Measurements from ENCODE around the gene FGG.

Gene FGG

GRCh38 chr4:154585369-154586018 is 27.0 kb downstream of the FGG start:
- no peak for DNase-seq

- DNase-seq = no peak
Observed at GRCh38 chr4:154584259-154584658, 28.2 kb downstream of the FGG start.

DNA sequence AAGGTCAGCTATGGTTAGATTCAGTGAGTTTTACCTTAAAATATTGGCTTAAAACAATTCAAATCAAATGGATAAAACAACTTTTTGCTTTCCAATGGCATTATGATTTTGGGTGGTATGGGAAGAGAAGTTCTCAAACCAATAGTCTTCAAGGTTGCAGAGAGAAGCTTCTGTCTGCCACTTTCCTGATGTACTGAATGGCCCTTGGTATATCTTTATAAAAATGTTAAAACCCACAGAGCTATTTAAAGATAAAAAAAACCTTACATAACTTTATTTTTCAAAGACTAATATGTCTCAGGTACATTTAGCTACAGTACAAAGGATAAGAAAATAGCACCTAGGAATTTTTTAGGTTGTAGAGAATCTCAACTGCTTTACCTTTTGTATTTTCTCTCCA is 28.8 kb downstream of the FGG start:
- DNase-seq = no peak

GRCh38 chr4:154583230-154583629 is 29.2 kb downstream of the FGG start:
- no peak for DNase-seq

DNA sequence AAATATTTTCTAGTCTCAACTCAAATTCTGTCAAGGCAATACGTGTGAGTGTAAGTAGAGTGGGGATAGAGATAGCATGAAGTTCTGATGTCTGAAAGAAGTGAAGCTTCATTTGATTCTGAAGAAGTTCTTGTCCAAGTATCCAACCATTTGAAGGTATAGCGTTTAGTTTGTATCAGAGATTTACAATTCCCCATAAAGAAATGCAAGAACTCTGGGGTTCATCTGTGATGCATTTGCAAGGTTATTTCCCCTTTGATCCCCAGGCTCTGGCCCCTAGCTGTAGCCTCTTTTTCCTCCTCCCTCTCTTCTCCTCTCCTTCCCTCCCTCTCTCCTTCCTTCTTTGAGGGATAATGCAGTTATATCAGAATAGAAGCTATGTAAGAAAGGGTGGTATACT is 29.7 kb downstream of the FGG start:
- no peak for DNase-seq

- DNase-seq = no peak
Observed at GRCh38 chr4:154579927-154580326, 32.5 kb downstream of the FGG start.

- no peak for DNase-seq
Observed at GRCh38 chr4:154578919-154579318, 33.5 kb downstream of the FGG start.

- DNase-seq = no peak
Observed at GRCh38 chr4:154577324-154577723, 35.1 kb downstream of the FGG start.

DNA sequence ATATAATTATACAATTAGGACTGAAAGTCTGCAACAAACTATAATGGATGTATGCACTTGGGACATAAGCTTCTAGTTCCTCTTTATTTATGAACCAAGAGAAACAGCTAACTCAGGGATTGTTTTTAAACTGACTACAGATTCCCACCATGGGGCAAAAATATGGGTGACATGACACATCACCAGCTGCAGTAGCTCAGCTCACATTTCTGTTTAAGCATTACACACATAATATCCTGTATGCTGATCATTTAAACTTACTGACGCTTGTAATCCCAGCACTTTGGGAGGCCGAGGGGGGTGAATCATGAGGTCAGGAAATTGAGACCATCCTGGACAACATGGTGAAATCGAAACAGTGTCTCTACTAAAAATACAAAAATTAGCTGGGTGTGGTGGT is 38.1 kb downstream of the FGG start:
- DNase-seq = no peak

DNA sequence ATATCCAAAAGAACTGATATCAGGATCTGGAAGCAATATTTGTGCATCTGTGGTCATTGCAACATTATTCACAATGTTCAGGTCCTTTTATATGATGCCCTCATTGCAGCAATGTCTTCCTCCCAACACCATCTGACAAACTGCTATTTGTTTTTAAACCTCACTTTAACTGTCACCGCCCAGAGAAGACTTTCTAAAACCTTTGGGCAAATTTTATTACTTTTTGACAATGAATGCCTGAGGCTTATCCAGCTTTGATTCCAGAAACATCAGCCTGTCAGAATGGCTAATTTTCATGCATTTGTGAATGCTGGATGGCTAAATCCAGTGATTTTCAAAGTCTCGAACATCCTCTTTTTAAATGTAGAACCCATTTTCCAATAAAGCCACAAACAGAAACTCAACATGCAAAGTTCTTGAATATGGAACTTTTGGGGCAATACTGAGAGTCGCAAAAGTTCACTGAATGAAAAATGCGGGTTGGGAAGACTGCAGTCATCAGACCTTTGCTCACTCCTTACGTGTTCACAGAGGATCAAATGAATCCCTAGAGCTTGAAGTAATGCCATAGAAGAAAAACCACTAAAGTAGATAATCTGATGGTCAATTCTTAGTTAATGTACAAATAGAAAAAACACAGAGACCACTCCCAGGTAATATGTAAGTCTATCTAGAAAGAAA is 39.1 kb downstream of the FGG start:
- no peak for DNase-seq

GRCh38 chr4:154569584-154569983 is 42.9 kb downstream of the FGG start:
- DNase-seq = no peak

DNA sequence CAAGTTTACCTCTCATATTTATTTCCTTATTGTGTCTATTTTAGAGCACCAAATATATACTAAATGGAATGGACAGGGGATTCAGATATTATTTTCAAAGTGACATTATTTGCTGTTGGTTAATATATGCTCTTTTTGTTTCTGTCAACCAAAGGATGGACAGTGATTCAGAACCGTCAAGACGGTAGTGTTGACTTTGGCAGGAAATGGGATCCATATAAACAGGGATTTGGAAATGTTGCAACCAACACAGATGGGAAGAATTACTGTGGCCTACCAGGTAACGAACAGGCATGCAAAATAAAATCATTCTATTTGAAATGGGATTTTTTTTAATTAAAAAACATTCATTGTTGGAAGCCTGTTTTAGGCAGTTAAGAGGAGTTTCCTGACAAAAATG is 43.4 kb downstream of the FGG start:
- DNase-seq = no peak

GRCh38 chr4:154566639-154567204 is 45.7 kb downstream of the FGG start:
- no peak for DNase-seq

GRCh38 chr4:154565704-154566103 is 46.8 kb downstream of the FGG start:
- no peak for DNase-seq

GRCh38 chr4:154564311-154564710 is 48.1 kb downstream of the FGG start:
- DNase-seq = no peak

GRCh38 chr4:154562697-154563254 is 49.7 kb downstream of the FGG start, which contains the start of gene FGB:
Gene FGB (plus strand): TSS chr4:154563011. CDS start chr4:154563019, 8 bp downstream.
- DNase-seq = no peak

- DNase-seq = no peak
Observed at GRCh38 chr4:154560824-154561231, 51.6 kb downstream of the FGG start.

- no peak for DNase-seq
Observed at GRCh38 chr4:154560419-154560801, 52.0 kb downstream of the FGG start.

DNA sequence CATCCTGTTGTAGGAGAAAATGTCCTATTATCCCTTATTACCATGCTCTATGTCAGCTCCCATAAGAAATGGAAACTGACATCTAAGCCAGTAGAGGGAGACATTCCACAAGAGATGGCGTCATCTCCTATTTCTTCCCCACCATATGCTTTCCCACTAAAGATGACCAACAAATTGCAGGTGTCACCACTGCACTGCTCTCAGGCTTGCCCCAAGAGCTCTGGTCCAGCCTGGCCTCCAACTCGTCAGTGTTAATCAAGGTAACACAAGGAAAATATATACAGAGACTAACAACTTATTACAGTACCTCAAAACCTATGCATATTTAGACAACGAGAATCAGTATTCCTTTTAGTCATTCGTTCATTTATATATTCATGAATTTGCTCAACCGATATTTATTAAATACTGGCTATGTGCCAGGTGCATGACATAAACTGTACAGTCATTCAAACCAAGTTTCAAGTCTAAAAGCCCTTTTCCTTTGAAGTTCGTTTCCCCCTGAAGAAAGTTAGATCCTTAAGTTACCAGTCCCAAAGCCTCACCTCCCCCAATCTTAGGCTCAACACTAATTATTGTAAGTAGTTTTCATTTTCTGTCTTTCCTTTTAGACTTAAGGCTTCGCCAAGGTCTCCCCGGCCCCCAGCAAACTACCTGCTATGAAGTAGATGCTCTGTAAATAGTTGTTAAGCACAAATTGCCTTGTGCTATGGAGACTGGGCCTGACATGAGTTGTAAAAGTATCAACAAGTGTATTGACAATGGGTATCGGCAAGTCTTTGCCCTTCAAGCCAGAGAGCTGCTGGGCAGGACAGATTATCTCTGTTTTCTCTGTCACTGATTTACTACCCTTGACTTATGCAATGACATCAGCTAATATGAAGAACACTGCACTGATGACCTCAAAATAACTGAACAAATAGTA is 52.7 kb downstream of the FGG start:
- DNase-seq = peak; percentile 61

- no peak for DNase-seq
Observed at GRCh38 chr4:154559141-154559493, 53.3 kb downstream of the FGG start.

Data from islet precursor cell (in vitro differentiated cells).